CD4-positive, alpha-beta T cell treated with Interleukin-21 for 1 hour (primary cell): Measurements from ENCODE around the gene MEIOSIN.
A peak's percentile ranks its signal among the peaks of the same experiment; 100 is the strongest.
"Not testable (repeated sequence)": the region's sequence is repeated elsewhere in the genome, so short reads cannot be mapped to it uniquely, and the experiment has no call there.

Experiments
- DNase-seq: peaks from one replicate; pipeline ENCODE4 v3.0.0-alpha.2; 2020

MEIOSIN gene

DNA sequence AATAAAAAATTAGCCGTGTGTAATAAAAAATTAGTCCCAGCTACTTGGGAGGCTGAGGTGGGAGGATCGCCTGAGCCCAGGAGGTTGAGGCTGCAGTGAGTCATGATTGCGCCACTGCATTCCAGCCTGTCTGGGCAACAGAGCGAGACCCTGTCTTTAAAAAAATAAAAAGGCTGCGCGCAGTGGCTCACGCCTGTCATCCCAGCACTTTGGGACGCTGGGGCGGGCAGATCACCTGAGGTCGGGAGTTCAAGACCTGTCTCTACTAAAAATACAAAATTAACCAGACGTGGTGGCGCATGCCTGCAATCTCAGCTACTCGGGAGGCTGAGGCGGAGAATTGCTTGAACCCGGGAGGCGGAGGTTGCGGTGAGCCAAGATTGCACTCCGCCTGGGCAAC, 4.6 kb upstream of the MEIOSIN start:
- DNase-seq, result not testable (repeated sequence)

GRCh38 chr19:45729800-45730290, 3.4 kb upstream of the MEIOSIN start:
- no peak for DNase-seq

GRCh38 chr19:45730368-45731288, 2.6 kb upstream of the MEIOSIN start, which contains the start of gene FBXO46:
FBXO46 (minus strand) TSS chr19:45730896; CDS start chr19:45713495, 17,401 bp downstream.
- peak; percentile 96 for DNase-seq

GRCh38 chr19:45739498-45740439, 6.5 kb downstream of the MEIOSIN start:
- DNase-seq, result no peak

- no peak for DNase-seq
These were observed 9.7 kb downstream of the MEIOSIN start for GRCh38 chr19:45742969-45743368.

DNA sequence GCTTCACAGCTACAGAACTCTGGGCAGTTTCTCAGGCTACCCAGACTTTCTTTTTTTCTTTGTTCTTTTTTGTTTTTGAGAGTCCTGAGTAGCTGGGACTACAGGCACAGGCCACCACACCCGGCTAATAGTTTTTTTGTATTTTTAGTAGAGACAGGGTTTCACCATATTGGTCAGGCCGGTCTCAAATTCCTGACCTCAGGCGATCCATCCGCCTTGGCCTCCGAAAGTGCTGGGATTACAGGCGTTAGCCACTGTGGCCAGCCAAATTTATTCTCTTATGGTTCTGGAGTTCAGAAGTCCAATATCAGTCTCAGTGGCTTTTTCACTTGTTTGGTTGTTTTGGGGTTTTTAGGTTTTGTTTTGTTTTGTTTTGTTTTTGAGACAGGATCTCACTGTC, 12.4 kb downstream of the MEIOSIN start:
- DNase-seq, result no peak

GRCh38 chr19:45746866-45747265, 13.6 kb downstream of the MEIOSIN start:
- no peak for DNase-seq

- DNase-seq, result no peak
These were observed 14.3 kb downstream of the MEIOSIN start for GRCh38 chr19:45747513-45747912.

DNA sequence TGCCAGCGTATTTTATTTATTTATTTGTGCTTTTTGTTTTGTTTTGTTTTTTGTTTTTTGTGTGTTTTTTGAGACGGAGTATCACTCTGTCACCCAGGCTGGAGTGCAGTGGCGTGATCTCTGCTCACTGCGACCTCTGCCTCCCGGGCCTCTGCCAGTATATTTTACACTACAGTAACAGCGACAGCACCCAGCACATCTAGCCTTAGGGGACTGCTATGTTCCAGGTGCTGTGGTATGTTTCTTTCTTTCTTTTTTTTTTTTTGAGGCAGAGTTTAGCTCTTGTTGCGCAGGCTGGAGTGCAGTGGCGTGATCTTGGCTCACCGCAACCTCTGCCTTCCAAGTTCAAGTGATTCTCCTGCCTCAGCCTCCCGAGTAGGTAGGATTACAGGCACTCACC, 18.2 kb downstream of the MEIOSIN start:
- not testable (repeated sequence) for DNase-seq

GRCh38 chr19:45752639-45753038, 19.4 kb downstream of the MEIOSIN start:
- DNase-seq, result no peak

GRCh38 chr19:45753548-45753947, 20.3 kb downstream of the MEIOSIN start:
- DNase-seq, result no peak

GRCh38 chr19:45754323-45754722, 21.1 kb downstream of the MEIOSIN start:
- no peak for DNase-seq

DNA sequence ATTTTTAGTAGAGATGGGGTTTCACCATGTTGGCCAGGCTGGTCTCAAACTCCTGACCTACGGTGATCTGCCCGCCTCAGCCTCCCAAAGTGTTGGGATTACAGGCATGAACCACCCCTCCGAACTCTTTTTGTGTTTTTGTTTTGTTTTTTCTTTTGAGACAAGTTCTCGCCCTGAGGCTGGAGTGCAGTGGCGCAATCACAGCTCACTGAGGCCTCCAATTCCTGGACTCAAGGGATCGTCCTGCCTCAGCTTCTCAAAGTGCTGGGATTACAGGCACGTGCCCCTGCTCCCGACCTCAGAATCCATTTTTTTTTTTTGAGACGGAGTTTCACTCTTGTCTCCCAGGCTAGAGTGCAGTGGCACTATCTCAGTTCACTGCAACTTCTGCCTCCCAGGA, 24.5 kb downstream of the MEIOSIN start:
- DNase-seq, result no peak

DNA sequence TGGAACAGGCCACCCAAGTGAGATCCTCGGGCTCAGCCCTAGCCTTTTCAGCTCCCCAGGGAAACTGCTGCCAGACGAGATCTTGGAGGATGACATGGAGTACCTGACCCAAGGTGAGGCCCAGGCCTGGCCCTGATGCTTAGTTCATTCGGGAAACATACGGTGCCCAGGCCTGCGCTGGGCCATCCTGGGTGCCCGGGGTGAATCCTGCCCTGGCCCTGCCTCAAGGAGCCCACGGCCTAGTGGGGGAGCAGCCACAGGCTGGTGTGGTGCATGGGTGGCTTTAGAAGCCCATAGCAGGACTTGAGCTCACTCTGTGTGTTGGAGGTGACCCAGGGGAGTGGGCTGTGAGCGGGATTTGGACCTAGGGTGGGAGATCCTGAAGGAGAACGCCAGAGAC, 25.7 kb downstream of the MEIOSIN start:
- DNase-seq, result no peak

- no peak for DNase-seq
These were observed 28.5 kb downstream of the MEIOSIN start for GRCh38 chr19:45761714-45762113.

GRCh38 chr19:45762870-45763631, 29.8 kb downstream of the MEIOSIN start:
- DNase-seq, result no peak

DNA sequence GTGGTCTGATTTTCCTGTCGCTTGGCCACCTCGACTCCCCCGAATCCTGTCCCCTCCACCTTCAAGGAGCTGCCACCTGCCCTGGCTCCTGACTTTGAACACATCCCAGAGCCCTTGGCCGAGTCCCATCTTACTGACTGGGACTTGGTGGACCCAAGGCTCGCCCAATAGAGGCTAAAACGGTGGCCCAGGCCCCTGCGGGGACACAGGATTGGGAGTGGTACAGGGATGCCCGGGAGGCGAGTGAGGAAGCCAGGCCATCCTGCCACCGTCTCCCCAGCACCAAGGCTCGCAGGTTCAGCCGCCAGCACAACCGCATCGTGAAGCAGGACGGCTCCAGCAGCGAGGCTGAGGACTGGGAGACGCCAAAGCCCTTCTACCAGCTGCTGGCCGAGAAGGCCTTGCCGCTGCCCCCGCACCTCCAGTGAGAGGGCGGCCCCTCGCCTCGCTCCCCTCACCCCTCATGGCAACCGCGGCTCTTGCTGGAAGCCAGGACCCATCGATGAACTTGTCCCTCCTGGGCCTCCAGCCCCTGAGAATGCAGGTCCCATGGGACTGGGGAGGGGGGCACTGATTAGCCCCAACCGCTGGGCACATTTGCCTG, 30.6 kb downstream of the MEIOSIN start:
- no peak for DNase-seq

- no peak for DNase-seq
These were observed 31.2 kb downstream of the MEIOSIN start for GRCh38 chr19:45764475-45764874.

GRCh38 chr19:45764945-45765701, 31.9 kb downstream of the MEIOSIN start:
- no peak for DNase-seq

DNA sequence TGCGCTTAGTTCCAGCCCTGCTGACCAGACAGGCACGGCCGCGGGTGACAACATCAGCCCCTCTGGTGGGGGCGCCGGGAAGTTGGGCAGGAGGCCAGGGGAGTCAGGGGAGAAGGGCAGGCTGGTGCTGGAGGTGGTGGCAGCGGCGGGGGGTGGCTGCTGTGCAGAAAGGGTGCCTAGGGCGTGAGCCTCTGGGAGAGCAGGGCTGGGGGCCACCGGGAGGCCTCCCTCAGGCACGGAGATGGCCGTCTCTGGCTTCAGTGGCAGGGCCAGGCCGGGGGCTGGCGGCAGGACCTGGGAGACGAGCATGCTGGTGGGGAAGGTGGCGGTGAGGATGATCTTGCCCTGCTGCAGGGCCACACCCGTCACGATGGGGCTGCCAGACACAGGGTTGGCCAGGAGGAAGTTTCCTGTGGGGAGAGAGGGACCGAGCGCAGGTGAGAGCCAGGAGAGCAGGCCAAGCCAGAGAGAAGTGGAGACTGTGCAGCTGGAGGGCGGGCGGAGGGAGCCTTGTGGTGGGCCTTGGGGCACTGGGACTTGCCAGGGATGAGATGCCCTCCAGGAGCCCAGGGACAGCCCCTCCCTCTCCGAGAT, 32.6 kb downstream of the MEIOSIN start:
- no peak for DNase-seq

DNA sequence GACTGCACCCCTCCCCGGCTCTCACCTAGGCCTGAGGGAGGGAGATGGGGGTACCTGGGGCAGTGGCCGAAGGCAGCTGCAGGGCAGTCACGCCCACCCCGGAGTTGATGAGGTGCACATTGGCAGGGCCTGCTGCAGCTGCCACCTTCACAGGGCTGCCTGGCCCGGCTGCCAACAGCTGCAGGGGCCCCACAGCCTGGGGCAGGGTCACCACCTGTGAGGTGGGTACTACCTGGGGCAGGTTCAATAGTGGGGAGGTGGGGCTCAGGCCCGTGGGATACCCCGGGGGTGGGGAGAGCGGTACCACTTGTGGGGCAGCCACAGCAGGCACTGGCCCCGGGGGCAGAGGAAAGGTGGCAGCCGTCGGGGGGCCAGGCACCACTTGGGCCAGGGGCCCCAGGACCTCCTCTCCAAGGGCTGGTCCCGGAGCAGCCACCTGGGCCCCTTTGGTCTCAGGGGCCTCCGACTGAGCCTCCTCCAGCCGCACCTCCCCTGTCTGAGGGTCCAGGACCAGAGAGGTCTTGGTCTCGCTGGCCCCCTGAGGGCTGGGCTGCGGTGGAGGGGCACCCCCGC, 33.1 kb downstream of the MEIOSIN start:
- DNase-seq, result no peak
